ENCODE measurements around the gene LZTS2. TPM values are rescaled to one million over a fixed set of nuclear protein-coding genes. Genes with fewer than 3 reads are reported as not detected.
"Not testable (repeated sequence)": the region's sequence is repeated elsewhere in the genome, so short reads cannot be mapped to it uniquely, and the experiment has no call there.

The LZTS2 gene
- total RNA-seq, 2 experiments from 2014 or later, result 10.4 to 12.1 TPM

DNA sequence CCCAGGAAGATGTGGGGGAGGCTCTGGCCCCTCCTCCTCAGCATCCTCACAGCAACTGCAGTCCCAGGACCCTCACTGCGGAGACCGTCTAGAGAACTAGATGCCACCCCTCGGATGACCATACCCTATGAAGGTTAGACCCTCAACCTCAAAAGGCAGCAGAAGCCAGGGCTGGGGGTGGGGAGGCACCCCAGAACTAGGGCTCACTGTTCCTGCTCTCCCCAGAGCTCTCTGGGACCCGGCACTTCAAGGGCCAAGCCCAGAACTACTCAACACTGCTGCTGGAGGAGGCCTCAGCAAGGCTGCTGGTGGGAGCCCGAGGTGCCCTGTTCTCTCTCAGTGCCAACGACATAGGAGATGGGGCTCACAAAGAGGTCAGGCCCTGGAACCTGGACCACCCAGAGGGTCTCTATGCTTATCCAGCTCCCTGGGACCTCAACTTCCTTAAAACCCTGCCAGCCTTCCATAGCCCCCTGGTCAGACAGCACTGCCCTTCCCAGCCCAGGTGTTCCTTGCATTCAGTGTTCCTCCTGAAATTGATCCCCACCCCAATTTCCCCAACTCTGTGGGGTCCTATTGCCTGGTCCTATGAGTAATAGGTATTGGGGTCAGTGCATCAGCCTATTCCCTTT is 26.6 kb upstream of the LZTS2 start:
- H3K36me3 Mint-ChIP-seq, result no peaks in the 10 kb centered on the region
- no peaks in the 10 kb centered on the region for H3K27me3 Mint-ChIP-seq
- peaks cover 13% of the 10 kb centered on the region for H3K4me1 Mint-ChIP-seq
- no peak overlapping the region for H3K4me3 Mint-ChIP-seq
- DNase-seq, result no peak
- no peak overlapping the region for H3K27ac Mint-ChIP-seq
- H3K9me3 Mint-ChIP-seq, result no peaks in the 10 kb centered on the region

DNA sequence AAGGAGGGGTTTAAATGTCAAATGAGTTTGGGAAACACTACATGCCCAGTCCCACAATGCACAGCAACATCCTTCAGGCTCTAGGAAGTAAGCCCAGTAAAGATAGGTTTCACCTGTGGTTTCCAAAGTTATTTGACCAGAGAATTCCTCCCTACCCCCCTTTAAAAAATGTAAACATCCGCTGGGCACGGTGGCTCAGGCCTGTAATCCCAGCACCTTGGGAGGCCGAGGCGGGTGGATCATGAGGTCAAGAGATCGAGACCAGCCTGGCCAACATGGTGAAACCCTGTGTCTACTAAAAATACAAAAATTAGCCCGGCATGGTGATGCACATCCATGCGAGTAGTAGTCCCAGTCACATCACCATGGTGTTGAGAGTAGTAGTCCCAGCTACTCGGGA is 24.2 kb upstream of the LZTS2 start:
- not testable (repeated sequence) for H3K27me3 Mint-ChIP-seq, H3K9me3 Mint-ChIP-seq, H3K36me3 Mint-ChIP-seq, H3K27ac Mint-ChIP-seq, H3K4me1 Mint-ChIP-seq, H3K4me3 Mint-ChIP-seq, DNase-seq

DNA sequence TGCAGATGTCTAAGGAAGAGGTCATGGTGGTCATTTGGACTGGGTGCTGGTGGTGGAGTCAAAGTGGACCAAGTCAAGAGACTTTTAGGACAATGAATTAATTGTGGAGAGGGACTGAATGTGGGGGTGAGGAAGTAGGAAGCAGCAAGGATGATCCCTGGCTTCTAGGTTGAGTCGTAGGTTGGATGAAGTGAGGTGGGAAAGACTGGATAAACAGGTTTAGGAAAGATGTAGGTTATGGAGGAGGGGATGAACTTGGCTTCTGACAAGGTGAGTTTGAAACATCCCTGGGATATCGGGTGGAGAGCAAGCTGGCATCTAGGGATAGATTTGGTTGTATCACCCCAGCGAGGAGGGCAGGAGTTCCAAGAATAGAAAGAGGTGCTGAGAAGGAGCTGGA is 22.7 kb upstream of the LZTS2 start:
- Mint-ChIP-seq H3K4me3 (no peak overlapping the region), H3K36me3 (no peaks in the 10 kb centered on the region), H3K4me1 (peaks cover 4% of the 10 kb centered on the region), H3K27ac (no peak overlapping the region), H3K27me3 (no peaks in the 10 kb centered on the region), H3K9me3 (no peaks in the 10 kb centered on the region)
- no peak for DNase-seq

DNA sequence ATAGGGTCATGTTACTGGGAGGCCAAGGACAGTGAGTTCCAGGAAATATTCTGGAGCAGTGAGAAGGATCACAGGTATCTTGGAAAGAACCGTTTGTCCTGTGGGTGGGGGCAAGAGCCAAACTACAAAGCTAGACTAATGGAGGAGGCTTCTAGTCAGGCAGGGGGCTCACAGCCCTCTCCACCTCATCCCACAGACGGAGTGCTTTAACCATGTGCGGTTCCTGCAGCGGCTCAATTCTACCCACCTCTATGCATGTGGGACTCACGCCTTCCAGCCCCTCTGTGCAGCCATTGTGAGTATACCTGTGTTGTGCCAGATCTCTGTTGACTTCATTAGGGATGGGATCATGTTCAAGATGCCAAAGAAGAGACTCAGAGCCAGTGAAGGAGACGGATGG is 22.2 kb upstream of the LZTS2 start:
- no peak for DNase-seq
- Mint-ChIP-seq H3K4me3 (no peak overlapping the region), H3K4me1 (peaks cover 3% of the 10 kb centered on the region), H3K27ac (no peak overlapping the region), H3K36me3 (no peaks in the 10 kb centered on the region), H3K9me3 (no peaks in the 10 kb centered on the region), H3K27me3 (no peaks in the 10 kb centered on the region)

DNA sequence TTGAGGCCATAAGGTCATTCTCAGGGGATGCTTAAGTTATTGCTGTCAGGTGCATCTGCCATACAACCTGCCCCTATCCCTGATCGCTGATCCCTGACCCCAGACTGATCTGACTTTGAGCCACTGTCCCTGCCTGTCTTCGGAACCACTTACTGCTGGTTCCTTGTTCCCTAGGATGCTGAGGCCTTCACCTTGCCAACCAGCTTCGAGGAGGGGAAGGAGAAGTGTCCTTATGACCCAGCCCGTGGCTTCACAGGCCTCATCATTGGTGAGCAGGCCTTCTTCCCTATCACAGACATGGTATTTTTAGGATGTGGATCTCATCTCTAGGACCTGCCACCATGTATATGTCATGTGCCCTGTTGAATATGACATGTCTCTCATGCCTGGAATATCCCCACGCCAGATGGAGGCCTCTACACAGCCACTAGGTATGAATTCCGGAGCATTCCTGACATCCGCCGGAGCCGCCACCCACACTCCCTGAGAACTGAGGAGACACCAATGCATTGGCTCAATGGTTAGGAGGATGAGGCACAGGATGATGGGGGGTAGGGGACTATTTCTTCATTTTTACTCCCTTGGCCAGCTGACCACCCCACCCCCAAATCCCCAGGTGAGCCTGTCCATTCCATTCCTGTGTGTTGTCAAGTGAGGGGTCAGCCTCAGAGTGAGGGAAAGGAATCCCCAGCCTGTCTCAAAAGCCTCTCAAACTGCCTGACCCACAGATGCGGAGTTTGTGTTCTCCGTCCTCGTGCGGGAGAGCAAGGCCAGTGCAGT is 21.3 kb upstream of the LZTS2 start:
- no peaks in the 10 kb centered on the region for H3K4me1 Mint-ChIP-seq
- no peaks in the 10 kb centered on the region for H3K9me3 Mint-ChIP-seq
- no peaks in the 10 kb centered on the region for H3K36me3 Mint-ChIP-seq
- no peak overlapping the region for H3K27ac Mint-ChIP-seq
- H3K27me3 Mint-ChIP-seq, result no peaks in the 10 kb centered on the region
- DNase-seq, result no peak
- no peak overlapping the region for H3K4me3 Mint-ChIP-seq

DNA sequence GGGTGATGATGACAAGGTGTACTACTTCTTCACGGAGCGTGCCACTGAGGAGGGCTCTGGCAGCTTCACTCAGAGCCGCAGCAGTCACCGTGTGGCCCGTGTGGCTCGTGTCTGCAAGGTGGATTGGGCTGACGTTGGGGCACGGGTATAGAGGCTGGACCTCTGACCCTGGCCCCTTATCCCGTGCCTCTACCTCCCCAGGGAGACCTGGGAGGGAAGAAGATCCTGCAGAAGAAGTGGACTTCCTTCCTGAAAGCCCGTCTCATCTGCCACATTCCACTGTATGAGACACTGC is 20.8 kb upstream of the LZTS2 start:
- DNase-seq, result no peak
- Mint-ChIP-seq H3K36me3 (no peaks in the 10 kb centered on the region), H3K27ac (no peak overlapping the region), H3K4me3 (no peak overlapping the region), H3K4me1 (no peaks in the 10 kb centered on the region), H3K9me3 (no peaks in the 10 kb centered on the region), H3K27me3 (no peaks in the 10 kb centered on the region)

DNA sequence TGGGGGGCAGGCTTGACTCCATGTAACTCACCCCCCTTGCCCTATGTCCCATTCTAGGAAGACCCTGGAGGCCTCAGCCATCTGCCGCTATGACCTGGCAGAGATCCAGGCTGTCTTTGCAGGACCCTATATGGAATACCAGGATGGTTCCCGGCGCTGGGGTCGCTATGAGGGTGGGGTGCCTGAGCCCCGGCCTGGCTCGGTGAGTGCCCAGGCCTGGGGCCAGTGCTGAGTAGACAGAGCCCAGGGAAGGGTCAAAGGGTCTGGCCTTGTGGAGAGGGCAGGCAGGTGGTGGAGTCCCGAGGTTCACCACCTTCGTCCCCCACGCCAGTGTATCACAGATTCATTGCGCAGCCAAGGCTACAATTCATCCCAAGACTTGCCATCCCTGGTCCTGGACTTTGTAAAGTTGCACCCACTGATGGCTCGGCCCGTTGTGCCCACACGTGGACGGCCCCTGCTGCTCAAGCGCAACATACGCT is 19.8 kb upstream of the LZTS2 start:
- no peaks in the 10 kb centered on the region for H3K4me1 Mint-ChIP-seq
- H3K27me3 Mint-ChIP-seq, result no peaks in the 10 kb centered on the region
- no peak overlapping the region for H3K27ac Mint-ChIP-seq
- no peak overlapping the region for H3K4me3 Mint-ChIP-seq
- no peaks in the 10 kb centered on the region for H3K9me3 Mint-ChIP-seq
- no peaks in the 10 kb centered on the region for H3K36me3 Mint-ChIP-seq
- DNase-seq, result no peak

DNA sequence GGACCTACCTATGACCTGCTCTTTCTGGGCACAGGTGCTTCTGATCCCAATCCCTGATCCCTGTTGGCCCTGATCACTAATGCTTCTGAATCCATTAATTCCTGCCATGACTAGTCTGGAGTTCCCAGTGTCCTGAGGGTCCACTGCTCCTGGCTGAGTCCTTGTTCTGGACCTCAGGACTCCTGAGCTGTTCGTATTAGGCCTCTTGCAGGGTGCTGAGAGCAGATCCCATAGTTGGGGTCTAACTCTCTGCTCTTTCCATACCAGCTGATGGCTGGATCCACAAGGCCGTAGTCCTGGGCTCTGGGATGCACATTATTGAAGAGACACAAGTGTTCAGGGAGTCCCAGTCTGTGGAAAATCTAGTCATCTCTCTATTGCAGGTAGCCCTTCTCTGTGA is 19.3 kb upstream of the LZTS2 start:
- H3K36me3 Mint-ChIP-seq, result no peaks in the 10 kb centered on the region
- H3K9me3 Mint-ChIP-seq, result no peaks in the 10 kb centered on the region
- H3K4me1 Mint-ChIP-seq, result no peaks in the 10 kb centered on the region
- DNase-seq, result no peak
- no peaks in the 10 kb centered on the region for H3K27me3 Mint-ChIP-seq
- H3K4me3 Mint-ChIP-seq, result no peak overlapping the region
- H3K27ac Mint-ChIP-seq, result no peak overlapping the region

DNA sequence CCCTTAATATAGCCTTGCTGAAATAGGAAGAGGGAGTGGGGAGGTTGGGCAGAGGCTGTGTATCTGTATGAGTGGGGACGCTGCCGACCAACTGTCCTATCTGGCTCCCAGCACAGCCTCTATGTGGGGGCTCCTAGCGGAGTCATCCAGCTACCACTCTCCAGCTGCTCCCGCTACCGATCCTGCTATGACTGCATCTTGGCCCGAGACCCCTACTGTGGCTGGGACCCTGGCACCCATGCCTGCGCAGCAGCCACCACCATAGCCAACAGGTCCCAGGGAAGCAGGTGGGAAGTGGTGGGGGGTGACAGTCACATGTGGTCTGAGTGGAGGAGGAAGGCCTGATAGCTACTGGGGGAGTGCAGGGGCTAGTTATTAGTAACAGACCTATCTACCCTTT is 18.9 kb upstream of the LZTS2 start:
- H3K27ac Mint-ChIP-seq, result no peak overlapping the region
- no peaks in the 10 kb centered on the region for H3K27me3 Mint-ChIP-seq
- no peaks in the 10 kb centered on the region for H3K36me3 Mint-ChIP-seq

DNA sequence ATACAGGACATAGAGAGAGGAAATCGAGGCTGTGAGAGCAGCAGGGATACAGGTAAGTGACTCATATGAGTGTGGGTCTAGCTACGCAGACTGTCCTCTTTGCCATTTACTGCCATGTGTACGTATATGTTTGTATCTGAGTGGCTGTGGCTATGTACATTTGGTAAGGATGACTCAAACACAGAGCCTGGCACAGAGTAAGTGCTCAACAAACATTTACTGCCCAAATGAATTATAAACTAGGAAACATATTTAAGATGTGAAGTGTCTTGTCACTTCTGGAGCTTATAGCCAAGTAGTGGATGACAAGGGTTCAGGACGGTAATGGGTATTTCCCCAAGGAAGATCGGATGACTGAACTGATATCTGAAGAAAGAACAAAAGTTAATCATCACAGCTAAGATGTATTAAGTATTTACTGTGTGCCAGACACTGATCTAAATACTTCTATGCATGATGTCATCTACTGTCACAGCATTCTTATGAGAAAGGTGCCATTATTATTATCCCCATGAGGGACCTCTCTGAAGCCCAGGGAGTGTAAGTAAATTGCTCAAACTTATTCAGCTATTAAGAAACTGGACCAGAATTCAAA is 18.3 kb upstream of the LZTS2 start:
- H3K36me3 Mint-ChIP-seq, result no peaks in the 10 kb centered on the region
- H3K9me3 Mint-ChIP-seq, result no peaks in the 10 kb centered on the region
- H3K27me3 Mint-ChIP-seq, result no peaks in the 10 kb centered on the region
- H3K27ac Mint-ChIP-seq, result no peak overlapping the region
- peaks cover 5% of the 10 kb centered on the region for H3K4me1 Mint-ChIP-seq
- DNase-seq, result no peak
- no peak overlapping the region for H3K4me3 Mint-ChIP-seq

More for the DNA sequence above, 18.9 kb upstream of the LZTS2 start:
- H3K4me3 Mint-ChIP-seq, result no peak overlapping the region
- H3K9me3 Mint-ChIP-seq, result no peaks in the 10 kb centered on the region
- H3K4me1 Mint-ChIP-seq, result peaks cover 3% of the 10 kb centered on the region
- DNase-seq, result no peak

DNA sequence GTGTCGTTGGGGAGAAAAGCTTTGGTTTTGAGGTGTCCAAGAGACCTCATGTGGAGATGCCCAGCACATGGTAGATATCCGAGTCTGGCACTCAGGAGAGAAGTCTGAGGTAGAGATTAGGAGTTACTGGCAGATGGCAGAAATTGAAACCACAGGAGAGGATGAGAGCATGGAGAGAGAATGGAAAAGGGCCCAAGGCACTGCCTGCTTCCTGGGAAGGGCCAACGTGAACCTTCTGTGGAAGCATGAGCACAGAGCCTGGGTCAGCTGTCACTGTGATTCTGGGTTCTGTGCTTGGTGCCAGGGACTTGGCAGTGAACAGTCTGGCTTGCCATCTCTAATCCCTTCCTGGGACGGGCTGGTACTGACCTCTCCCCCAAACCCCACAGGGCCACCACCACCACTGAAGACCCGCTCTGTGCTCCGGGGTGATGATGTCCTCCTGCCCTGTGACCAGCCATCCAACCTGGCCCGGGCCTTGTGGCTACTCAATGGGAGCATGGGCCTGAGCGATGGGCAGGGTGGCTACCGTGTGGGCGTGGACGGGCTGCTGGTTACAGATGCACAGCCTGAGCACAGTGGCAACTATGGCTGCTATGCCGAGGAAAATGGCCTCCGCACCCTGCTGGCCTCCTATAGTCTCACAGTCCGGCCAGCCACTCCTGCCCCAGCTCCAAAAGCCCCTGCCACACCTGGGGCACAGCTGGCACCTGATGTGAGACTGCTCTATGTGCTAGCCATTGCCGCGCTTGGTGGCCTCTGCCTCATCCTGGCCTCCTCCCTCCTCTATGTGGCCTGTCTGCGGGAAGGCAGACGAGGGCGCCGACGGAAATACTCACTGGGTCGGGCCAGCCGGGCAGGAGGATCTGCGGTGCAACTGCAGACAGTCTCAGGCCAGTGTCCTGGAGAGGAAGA is 16.4 kb upstream of the LZTS2 start:
- Mint-ChIP-seq H3K4me1 (peaks cover 7% of the 10 kb centered on the region), H3K4me3 (no peak overlapping the region), H3K27ac (no peak overlapping the region), H3K9me3 (no peaks in the 10 kb centered on the region), H3K27me3 (no peaks in the 10 kb centered on the region), H3K36me3 (peaks cover 11% of the 10 kb centered on the region)
- no peak for DNase-seq

DNA sequence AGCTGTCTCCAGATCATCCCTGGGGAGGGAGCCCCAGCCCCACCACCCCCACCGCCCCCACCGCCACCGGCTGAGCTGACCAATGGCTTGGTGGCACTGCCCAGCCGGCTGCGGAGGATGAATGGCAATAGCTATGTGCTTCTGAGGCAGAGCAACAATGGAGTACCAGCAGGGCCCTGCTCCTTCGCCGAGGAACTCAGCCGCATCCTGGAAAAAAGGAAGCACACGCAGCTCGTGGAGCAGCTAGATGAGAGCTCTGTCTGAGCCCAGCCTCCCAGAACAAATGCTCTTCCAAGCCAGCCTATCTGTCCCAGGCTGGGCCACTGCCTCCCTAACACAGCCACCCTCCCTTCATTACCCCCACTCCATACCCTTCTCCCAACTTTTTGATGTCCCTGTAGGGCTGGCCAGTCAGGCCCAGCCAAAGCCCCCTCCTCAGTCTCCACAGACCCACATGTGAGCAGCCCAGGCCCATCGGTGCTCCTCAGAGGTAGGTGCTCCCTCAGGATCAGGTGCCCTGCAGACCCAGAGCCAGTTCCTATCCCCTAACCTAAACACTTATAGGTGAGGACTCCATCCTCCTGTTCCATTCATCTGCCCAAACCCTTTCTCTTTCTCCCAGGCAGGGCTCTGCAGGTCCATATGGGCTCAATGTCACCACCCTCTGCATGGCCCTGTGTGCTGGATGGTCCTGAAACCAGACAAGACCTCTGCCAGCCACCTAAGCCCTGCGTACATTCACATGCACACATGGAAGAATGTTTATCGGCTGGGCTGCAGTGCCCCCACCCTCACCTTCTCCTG is 15.5 kb upstream of the LZTS2 start:
- H3K4me3 Mint-ChIP-seq, result no peak overlapping the region
- no peaks in the 10 kb centered on the region for H3K9me3 Mint-ChIP-seq
- no peaks in the 10 kb centered on the region for H3K27me3 Mint-ChIP-seq
- peaks cover 18% of the 10 kb centered on the region for H3K36me3 Mint-ChIP-seq
- no peak overlapping the region for H3K27ac Mint-ChIP-seq
- no peak for DNase-seq
- peaks cover 7% of the 10 kb centered on the region for H3K4me1 Mint-ChIP-seq

DNA sequence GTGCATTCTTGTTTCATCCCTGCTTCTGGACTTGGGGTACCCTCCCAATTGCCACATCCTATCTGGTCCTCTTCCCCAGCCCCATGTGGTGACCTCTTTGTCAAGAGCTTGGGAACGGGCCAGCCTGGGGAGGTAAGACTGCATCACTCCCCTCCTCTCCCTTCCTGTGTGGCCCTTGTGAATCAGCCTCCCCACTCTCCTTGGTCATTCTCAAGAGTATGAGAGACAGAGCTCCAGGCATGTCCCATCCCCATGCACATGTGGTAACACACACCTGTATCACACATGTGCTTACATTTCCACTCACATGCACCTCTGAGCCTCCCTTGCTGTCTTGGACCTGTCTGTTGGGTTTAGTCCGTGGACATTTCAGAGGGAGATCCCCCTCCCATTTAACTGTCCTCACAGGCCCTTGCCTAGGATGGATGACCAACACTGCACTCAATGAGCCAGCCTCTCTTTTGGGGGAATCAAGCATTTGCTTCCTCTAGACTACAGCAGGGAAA is 14.9 kb upstream of the LZTS2 start:
- no peak overlapping the region for H3K27ac Mint-ChIP-seq
- peaks cover 24% of the 10 kb centered on the region for H3K36me3 Mint-ChIP-seq
- peaks cover 14% of the 10 kb centered on the region for H3K4me1 Mint-ChIP-seq
- no peak for DNase-seq
- no peaks in the 10 kb centered on the region for H3K9me3 Mint-ChIP-seq
- H3K27me3 Mint-ChIP-seq, result no peaks in the 10 kb centered on the region
- no peak overlapping the region for H3K4me3 Mint-ChIP-seq

DNA sequence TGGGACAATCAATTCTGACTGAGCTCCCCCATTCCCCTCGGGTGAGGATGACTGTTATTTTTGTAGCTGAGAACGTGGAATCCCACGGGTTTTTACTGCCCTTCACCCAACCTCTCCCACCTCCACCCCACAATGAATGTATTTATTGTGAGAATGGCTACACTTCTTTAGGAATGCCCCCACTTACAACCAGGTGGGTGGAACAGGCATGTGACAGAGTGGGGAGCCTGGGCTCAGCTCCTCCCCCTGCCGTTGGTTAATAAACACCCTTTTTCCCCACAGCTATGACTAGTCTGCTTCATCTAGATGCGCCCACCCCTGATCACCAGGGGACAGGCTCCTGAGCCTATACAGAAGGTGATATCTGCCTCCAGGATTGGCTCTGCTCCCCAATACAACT is 14.3 kb upstream of the LZTS2 start:
- H3K4me3 Mint-ChIP-seq, result peak overlapping the region; percentile 5
- H3K27me3 Mint-ChIP-seq, result no peaks in the 10 kb centered on the region

More for the DNA sequence above, 14.3 kb upstream of the LZTS2 start:
- H3K9me3 Mint-ChIP-seq, result no peaks in the 10 kb centered on the region
- DNase-seq, result no peak
- H3K27ac Mint-ChIP-seq, result no peak overlapping the region
- peaks cover 26% of the 10 kb centered on the region for H3K36me3 Mint-ChIP-seq
- H3K4me1 Mint-ChIP-seq, result peaks cover 17% of the 10 kb centered on the region
